K562 (cell line): ENCODE measurements around the gene TRMU. TPM values are rescaled to one million over a fixed set of nuclear protein-coding genes. Genes with fewer than 3 reads are reported as not detected.

Experiments
- ATAC-seq: fragments of 200-7000 bp; cut with Tn5 transposase; 3 replicates; pipeline ENCODE4 v1.9.1; 2020; ENCODE audit warnings: moderate library complexity
- BruUV-seq: library from RNA; stranded (reverse); fragments of 400-500 nt; replicated peaks from 2 replicates; lab custom pipeline; 2021; lab: Mats Ljungman, UMichigan
- CTCF ChIA-PET: fragments of 300-600 bp; formaldehyde crosslinking; extraction: SDS; loops from one replicate; lab custom pipeline; 2021; ENCODE audit warnings: low intra/inter-chr PET ratio; lab: Yijun Ruan, JAX
- POLR2A ChIA-PET: fragments of 300-600, 350-650 bp; sonication (Branson Sonifier 250); formaldehyde crosslinking; extraction: SDS; loops from one replicate; lab custom pipeline; 2021; ENCODE audit warnings: antibody characterized with exemption, inconsistent platforms; lab: Yijun Ruan, JAX
- DNase-seq, 4 experiments: peaks; one replicate each; pipeline versions ENCODE4 v3.0.0 to v3.0.0-alpha.2; 2011 to 2018; ENCODE audit warnings: low spot score in 3 of 4, mixed read lengths in 3 of 4; ENCODE audit errors: extremely low read depth in 1 of 4
- FAIRE-seq: peaks from 2 replicates; lab custom pipeline; 2011; peaks lifted over from hg19 to GRCh38; lab: Jason Lieb, UNC
- H2AFZ ChIP-seq: 2 replicates; pipeline ENCODE4 v1.6.0; 2011; ENCODE audit warnings: low read depth, low read length, control low read depth, inconsistent platforms
- H3K27ac ChIP-seq: fragments of 200-600 bp; 3 replicates; pipeline ENCODE4 v1.8.0; 2011; ENCODE audit warnings: low read depth, mild to moderate bottlenecking, control low read depth, inconsistent platforms, low read length, moderate library complexity, mixed read lengths; ENCODE audit errors: extremely low read depth
- H3K27me3 ChIP-seq, 2 experiments: fragments of 300-600 bp in 1 of 2; 2 replicates in 1 of 2; 3 replicates in 1 of 2; pipeline versions ENCODE4 v1.6.0 to v1.8.0; 2011; ENCODE audit warnings: inconsistent platforms in 2 of 2, low read length in 2 of 2, mild to moderate bottlenecking in 1 of 2, mixed read lengths in 1 of 2, moderate library complexity in 1 of 2; ENCODE audit not compliant: control insufficient read depth in 2 of 2, insufficient read depth in 2 of 2
- H3K36me3 ChIP-seq: fragments of 300-600 bp; 3 replicates; pipeline ENCODE4 v1.8.0; 2011; ENCODE audit warnings: mild to moderate bottlenecking, low read length, inconsistent platforms; ENCODE audit not compliant: control insufficient read depth, insufficient read depth
- H3K4me1 ChIP-seq, 2 experiments: fragments of 200-600 bp in 1 of 2; replicated peaks in 1 of 2; 2 replicates in 1 of 2; 3 replicates in 1 of 2; pipeline versions ENCODE4 v1.5.1 to v1.8.0; 2011; ENCODE audit warnings: inconsistent platforms in 2 of 2, low read length in 2 of 2, mild to moderate bottlenecking in 1 of 2, mixed read lengths in 1 of 2, moderate library complexity in 1 of 2; ENCODE audit not compliant: control insufficient read depth in 2 of 2, insufficient read depth in 2 of 2
- H3K4me2 ChIP-seq: 2 replicates; pipeline ENCODE4 v1.6.1; 2011; ENCODE audit warnings: low read length, control low read depth, inconsistent platforms, mixed read lengths; ENCODE audit not compliant: insufficient read depth
- H3K4me3 ChIP-seq: fragments of 200-600 bp; sonication (generic), shearing (Covaris generic); 2 replicates; pipeline ENCODE4 v1.5.1; 2016; ENCODE audit warnings: control low read depth, inconsistent platforms
- H3K79me2 ChIP-seq: fragments of 200-600 bp; 3 replicates; pipeline ENCODE4 v1.8.0; 2011; ENCODE audit warnings: low read length, inconsistent platforms; ENCODE audit not compliant: control insufficient read depth, insufficient read depth
- H3K9ac ChIP-seq, 2 experiments: 2 replicates each; pipeline versions ENCODE4 v1.6.0 to v1.6.1; 2011; ENCODE audit warnings: low read depth in 2 of 2, low read length in 2 of 2, control low read depth in 1 of 2, inconsistent platforms in 1 of 2, mild to moderate bottlenecking in 1 of 2, mixed read lengths in 1 of 2; ENCODE audit not compliant: insufficient read depth in 1 of 2
- H3K9me1 ChIP-seq: one replicate; pipeline ENCODE4 v1.6.0; 2011; ENCODE audit warnings: inconsistent platforms, mild to moderate bottlenecking, low read length, moderate library complexity; ENCODE audit not compliant: control insufficient read depth, insufficient read depth
- H3K9me3 ChIP-seq: replicated peaks from 2 replicates; pipeline ENCODE4 v1.5.1; 2011; ENCODE audit warnings: low read depth, low read length, inconsistent platforms; ENCODE audit not compliant: control insufficient read depth, insufficient read depth
- H4K20me1 ChIP-seq: replicated peaks from 2 replicates; pipeline ENCODE4 v1.6.1; 2011; ENCODE audit warnings: low read length, inconsistent platforms, mixed read lengths; ENCODE audit not compliant: control insufficient read depth, insufficient read depth
- ARID4B ChIP-seq: sonication (generic); formaldehyde crosslinking; IDR thresholded peaks from 2 replicates; pipeline ENCODE4 v1.8.0; 2022; ENCODE audit warnings: mild to moderate bottlenecking, missing genetic modification reagents
- BCOR ChIP-seq: fragments of 450-650 bp; IDR thresholded peaks from 2 replicates; pipeline ENCODE4 v1.6.1; 2016
- MXI1 ChIP-seq: IDR thresholded peaks from 2 replicates; pipeline ENCODE4 v1.6.1; 2011; ENCODE audit warnings: low read depth, mild to moderate bottlenecking, improper control_type of control experiment, low read length
- TEAD1 ChIP-seq, 2 experiments: fragments of 450-650 bp in 1 of 2; sonication (generic) in 1 of 2; formaldehyde crosslinking; IDR thresholded peaks; 2 replicates each; pipeline versions ENCODE4 v1.4.0 to v1.8.0; 2020 to 2022; ENCODE audit warnings: mild to moderate bottlenecking in 2 of 2, missing genetic modification reagents in 1 of 2
- ZNF121 ChIP-seq: sonication (generic); formaldehyde crosslinking; conservative IDR thresholded peaks from 2 replicates; pipeline ENCODE4 v1.8.0; 2022; ENCODE audit warnings: missing genetic modification reagents
- WGBS: fragments of 100-300 bp; shearing (Covaris generic); methylation state at CpG from one replicate; pipeline ENCODE4 v1.1.6; 2016; ENCODE audit warnings: low coverage, mixed read lengths; ENCODE audit not compliant: insufficient coverage; ENCODE audit errors: missing lambda C conversion rate; 5-methylcytosine and 5-hydroxymethylcytosine counted together
- in situ Hi-C: fragments of 300-500 bp; cut with MboI; formaldehyde crosslinking; loops from 4 replicates; pipeline ENCODE4 v1.15.0; 2018; ENCODE audit warnings: inconsistent platforms, mixed read lengths
- intact Hi-C: fragments of 100-400 bp; cut with micrococcal nuclease; formaldehyde crosslinking; loops from 2 replicates; pipeline ENCODE4 v1.14.2; 2022
- polyA plus RNA-seq, 8 experiments: library from polyadenylated mRNA; depleted of rRNA in 4 of 8; stranded (reverse) in 5 of 8; unstranded in 3 of 8; fragments of >200 nt; fragmentation: Nextera tagmentation in 2 of 8; fragmentation: Illumina TruSeq in 1 of 8; extraction: Ambion mirVana in 2 of 8; extraction: Trizol in 1 of 8; gene quantifications; 2 replicates each; pipeline versions ENCODE4 v1.2.1 to v1.2.3, GENCODE V29; 2011 to 2014; ENCODE audit warnings: inconsistent platforms in 1 of 8, missing spikeins in 1 of 8
- total RNA-seq, 7 experiments: library from RNA; depleted of rRNA in 6 of 7; stranded (reverse); fragments of >200 nt in 6 of 7; fragmentation: Illumina TruSeq in 2 of 7; extraction: Trizol in 2 of 7; gene quantifications; 2 replicates each; pipeline versions ENCODE4 v1.2.1 to v1.2.3, GENCODE V29; 2011 to 2021; ENCODE audit warnings: low replicate concordance in 1 of 7

Gene TRMU
- total and polyA plus RNA-seq, 9 of the 15 experiments (the other 6 are each of a cell fraction or from before 2014, with no cell fraction given) = 2.3 to 49.9 (median 35.3) TPM

DNA sequence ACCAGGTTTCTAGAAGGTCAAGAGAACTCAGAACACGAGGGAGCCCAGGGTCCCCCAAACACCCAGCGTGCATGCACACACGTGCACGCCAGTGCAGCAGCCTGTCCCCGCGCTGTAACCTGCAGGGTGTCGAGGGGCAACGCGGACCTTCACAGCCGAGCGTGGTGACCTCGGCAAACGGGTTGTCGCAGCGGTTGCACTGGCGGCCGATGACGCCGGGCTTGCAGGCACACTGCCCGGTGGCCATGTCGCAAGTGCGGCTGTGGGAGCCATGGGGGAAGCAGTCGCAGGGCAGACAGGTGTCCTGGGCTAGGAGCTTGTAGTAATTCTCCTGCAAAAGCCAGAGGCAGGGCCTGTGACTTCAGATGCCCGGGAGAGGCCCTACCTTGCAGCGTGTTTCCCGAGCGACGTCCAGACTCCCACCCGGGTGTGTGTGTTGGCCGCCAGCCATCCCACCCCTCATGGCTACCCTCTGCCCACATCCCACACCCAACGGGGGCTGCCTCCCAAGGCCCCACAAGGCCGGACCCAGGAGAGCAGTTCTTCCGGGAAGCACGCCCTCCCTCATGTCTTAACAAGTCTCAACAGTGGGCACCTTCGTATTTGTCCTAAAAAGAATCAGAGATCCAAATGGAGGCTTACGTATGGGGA is 56.1 kb downstream of the TRMU start (continued):
- no peak for TF ChIP-seq ARID4B
- no peak for TF ChIP-seq MXI1
- TF ChIP-seq, all 486 proteins: peak for 0

DNA sequence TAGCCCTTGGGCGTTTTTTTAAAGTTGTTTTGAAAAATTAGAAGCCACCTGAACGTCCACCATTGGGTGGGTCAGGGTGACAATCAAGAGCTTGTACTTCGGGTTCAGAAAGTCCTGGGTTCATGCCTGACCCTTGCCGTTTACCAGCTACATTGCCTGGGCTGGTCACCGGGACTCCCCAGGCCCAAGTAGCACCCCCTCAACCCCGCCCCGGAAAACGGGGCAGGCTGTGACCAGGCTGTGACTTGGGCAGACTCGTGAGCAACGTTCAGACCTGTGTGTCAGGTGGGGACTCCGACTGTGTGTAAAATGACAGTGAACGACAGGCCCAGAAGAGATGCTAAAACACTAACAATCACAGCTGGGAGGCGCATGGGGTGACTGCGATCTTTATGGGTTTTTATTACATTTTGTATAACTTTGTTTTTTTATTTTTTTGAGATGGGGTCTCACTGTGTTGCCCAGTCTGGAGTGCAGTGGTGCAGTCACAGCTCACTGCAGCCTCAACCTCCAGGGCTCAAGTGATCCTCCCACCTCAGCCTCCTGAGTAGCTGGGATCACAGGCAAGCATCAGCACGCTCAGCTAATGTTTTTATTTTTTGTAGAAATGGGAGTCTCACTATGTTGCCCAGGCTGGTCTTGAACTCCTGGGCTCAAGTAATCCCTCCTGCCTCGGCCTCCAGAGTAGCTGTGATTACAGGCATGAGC is 56.8 kb downstream of the TRMU start:
- ATAC-seq (no peak), FAIRE-seq (no peak), DNase-seq (no peak)
- no peaks in the 10 kb centered on the region for H4K20me1 ChIP-seq
- peaks cover 6 to 73% of the 10 kb centered on the region in 2 experiments; a peak in 4 of 5 replicates for H3K27me3 ChIP-seq
- no peaks in the 10 kb centered on the region for H3K9me1 ChIP-seq
- no peak overlapping the region for H3K9ac ChIP-seq
- H3K4me3 ChIP-seq = no peak overlapping the region
- 5% methylated on average over 13 of the region's 16 CpGs for WGBS
- H3K4me2 ChIP-seq = no peak overlapping the region
- TF ChIP-seq ZNF121 (CRISPR knock-in tag) (peak; percentile 95), BCOR (peak; percentile 36; the same call in 1 of the 2 replicates), TEAD1 (CRISPR knock-in tag; IDR thresholded peaks at IDR 0.05) (no peak)
- no peaks in the 10 kb centered on the region for H3K79me2 ChIP-seq
- CTCF ChIA-PET = no interaction called here
- no peaks in the 10 kb centered on the region for H3K9me3 ChIP-seq
- in situ Hi-C loops = no loop called here
- POLR2A ChIA-PET = no interaction called here
- H3K36me3 ChIP-seq = no peaks in the 10 kb centered on the region
- peaks cover 0 to 22% of the 10 kb centered on the region in 2 experiments; a peak in 2 of 5 replicates for H3K4me1 ChIP-seq
- no TSS peak for BruUV-seq
- H2AFZ ChIP-seq = no peak overlapping the region
- H3K27ac ChIP-seq = no peak overlapping the region
- intact Hi-C loops = no loop called here
